Measurements from ENCODE around the gene KLHL2. TPM values are rescaled to one million over a fixed set of nuclear protein-coding genes. Genes with fewer than 3 reads are reported as not detected.

The KLHL2 gene
- total and polyA plus RNA-seq, 9 of the 15 experiments (the other 6 are each of a cell fraction or from before 2014, with no cell fraction given): 2.5 to 11.3 (median 6.1) TPM

DNA sequence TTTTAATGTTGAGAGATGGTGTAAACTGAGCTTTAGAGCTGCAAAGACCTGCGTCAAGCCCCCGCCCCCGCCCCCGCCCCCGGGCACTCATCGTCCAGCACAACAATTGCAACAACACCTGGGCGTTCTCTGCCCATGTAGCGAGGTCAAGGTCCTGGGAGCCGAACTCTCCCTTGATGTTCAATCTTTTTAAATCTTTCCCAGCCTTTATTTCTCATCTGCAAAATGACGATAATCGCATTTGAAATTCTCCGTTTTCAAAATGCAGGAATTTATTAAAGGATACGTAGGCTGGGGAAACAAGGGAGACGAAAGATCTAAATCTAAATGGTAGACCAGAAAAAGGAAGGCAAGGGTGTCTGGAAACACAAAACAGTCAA, 119.5 kb downstream of the KLHL2 start (continued):
- TF ChIP-seq CEBPG (CRISPR knock-in tag; IDR thresholded peaks at IDR 0.05) (no peak), CEBPG (tag; conservative IDR thresholded peaks at IDR 0.05 in 1 of 2, IDR thresholded peaks at IDR 0.05 in 1 of 2) (peak in 1 of 2 experiments; percentile 73; a peak in 2 of 4 replicates), SMARCA5 (IDR thresholded peaks at IDR 0.05) (no peak), BRF1 (IDR thresholded peaks at IDR 0.05; ENCODE audit: borderline replicate concordance, extremely low read depth, insufficient read length) (no peak), TAF9B (IDR thresholded peaks at IDR 0.05; ENCODE audit: partially characterized antibody) (peak; percentile 15), MAZ (CRISPR knock-in tag; conservative IDR thresholded peaks at IDR 0.05 in 1 of 2, IDR thresholded peaks at IDR 0.05 in 1 of 2) (no peak), SNIP1 (IDR thresholded peaks at IDR 0.05; ENCODE audit: low read depth) (no peak), CTBP1 (IDR thresholded peaks at IDR 0.05; ENCODE audit: borderline replicate concordance) (no peak)
- TF ChIP-seq, protein P1, sequence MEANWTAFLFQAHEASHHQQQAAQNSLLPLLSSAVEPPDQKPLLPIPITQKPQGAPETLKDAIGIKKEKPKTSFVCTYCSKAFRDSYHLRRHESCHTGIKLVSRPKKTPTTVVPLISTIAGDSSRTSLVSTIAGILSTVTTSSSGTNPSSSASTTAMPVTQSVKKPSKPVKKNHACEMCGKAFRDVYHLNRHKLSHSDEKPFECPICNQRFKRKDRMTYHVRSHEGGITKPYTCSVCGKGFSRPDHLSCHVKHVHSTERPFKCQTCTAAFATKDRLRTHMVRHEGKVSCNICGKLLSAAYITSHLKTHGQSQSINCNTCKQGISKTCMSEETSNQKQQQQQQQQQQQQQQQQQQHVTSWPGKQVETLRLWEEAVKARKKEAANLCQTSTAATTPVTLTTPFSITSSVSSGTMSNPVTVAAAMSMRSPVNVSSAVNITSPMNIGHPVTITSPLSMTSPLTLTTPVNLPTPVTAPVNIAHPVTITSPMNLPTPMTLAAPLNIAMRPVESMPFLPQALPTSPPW (CRISPR knock-in tag; IDR thresholded peaks at IDR 0.05): peak; percentile 78
- TF ChIP-seq, protein P2, sequence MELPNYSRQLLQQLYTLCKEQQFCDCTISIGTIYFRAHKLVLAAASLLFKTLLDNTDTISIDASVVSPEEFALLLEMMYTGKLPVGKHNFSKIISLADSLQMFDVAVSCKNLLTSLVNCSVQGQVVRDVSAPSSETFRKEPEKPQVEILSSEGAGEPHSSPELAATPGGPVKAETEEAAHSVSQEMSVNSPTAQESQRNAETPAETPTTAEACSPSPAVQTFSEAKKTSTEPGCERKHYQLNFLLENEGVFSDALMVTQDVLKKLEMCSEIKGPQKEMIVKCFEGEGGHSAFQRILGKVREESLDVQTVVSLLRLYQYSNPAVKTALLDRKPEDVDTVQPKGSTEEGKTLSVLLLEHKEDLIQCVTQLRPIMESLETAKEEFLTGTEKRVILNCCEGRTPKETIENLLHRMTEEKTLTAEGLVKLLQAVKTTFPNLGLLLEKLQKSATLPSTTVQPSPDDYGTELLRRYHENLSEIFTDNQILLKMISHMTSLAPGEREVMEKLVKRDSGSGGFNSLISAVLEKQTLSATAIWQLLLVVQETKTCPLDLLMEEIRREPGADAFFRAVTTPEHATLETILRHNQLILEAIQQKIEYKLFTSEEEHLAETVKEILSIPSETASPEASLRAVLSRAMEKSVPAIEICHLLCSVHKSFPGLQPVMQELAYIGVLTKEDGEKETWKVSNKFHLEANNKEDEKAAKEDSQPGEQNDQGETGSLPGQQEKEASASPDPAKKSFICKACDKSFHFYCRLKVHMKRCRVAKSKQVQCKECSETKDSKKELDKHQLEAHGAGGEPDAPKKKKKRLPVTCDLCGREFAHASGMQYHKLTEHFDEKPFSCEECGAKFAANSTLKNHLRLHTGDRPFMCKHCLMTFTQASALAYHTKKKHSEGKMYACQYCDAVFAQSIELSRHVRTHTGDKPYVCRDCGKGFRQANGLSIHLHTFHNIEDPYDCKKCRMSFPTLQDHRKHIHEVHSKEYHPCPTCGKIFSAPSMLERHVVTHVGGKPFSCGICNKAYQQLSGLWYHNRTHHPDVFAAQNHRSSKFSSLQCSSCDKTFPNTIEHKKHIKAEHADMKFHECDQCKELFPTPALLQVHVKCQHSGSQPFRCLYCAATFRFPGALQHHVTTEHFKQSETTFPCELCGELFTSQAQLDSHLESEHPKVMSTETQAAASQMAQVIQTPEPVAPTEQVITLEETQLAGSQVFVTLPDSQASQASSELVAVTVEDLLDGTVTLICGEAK (IDR thresholded peaks at IDR 0.05): no peak
- TF ChIP-seq, protein P2 (CRISPR knock-in tag; IDR thresholded peaks at IDR 0.05): no peak
- TF ChIP-seq, protein P3, sequence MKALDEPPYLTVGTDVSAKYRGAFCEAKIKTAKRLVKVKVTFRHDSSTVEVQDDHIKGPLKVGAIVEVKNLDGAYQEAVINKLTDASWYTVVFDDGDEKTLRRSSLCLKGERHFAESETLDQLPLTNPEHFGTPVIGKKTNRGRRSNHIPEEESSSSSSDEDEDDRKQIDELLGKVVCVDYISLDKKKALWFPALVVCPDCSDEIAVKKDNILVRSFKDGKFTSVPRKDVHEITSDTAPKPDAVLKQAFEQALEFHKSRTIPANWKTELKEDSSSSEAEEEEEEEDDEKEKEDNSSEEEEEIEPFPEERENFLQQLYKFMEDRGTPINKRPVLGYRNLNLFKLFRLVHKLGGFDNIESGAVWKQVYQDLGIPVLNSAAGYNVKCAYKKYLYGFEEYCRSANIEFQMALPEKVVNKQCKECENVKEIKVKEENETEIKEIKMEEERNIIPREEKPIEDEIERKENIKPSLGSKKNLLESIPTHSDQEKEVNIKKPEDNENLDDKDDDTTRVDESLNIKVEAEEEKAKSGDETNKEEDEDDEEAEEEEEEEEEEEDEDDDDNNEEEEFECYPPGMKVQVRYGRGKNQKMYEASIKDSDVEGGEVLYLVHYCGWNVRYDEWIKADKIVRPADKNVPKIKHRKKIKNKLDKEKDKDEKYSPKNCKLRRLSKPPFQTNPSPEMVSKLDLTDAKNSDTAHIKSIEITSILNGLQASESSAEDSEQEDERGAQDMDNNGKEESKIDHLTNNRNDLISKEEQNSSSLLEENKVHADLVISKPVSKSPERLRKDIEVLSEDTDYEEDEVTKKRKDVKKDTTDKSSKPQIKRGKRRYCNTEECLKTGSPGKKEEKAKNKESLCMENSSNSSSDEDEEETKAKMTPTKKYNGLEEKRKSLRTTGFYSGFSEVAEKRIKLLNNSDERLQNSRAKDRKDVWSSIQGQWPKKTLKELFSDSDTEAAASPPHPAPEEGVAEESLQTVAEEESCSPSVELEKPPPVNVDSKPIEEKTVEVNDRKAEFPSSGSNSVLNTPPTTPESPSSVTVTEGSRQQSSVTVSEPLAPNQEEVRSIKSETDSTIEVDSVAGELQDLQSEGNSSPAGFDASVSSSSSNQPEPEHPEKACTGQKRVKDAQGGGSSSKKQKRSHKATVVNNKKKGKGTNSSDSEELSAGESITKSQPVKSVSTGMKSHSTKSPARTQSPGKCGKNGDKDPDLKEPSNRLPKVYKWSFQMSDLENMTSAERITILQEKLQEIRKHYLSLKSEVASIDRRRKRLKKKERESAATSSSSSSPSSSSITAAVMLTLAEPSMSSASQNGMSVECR (CRISPR knock-in tag; IDR thresholded peaks at IDR 0.05): no peak
- TF ChIP-seq, protein P4, sequence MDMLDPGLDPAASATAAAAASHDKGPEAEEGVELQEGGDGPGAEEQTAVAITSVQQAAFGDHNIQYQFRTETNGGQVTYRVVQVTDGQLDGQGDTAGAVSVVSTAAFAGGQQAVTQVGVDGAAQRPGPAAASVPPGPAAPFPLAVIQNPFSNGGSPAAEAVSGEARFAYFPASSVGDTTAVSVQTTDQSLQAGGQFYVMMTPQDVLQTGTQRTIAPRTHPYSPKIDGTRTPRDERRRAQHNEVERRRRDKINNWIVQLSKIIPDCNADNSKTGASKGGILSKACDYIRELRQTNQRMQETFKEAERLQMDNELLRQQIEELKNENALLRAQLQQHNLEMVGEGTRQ (CRISPR knock-in tag; IDR thresholded peaks at IDR 0.05): no peak
